Choroid plexus epithelial cell (primary cell): ENCODE measurements around the gene FBXO40.
A peak's percentile ranks its signal among the peaks of the same experiment; 100 is the strongest.

ENCODE experiments used
- DNase-seq: peaks from one replicate; pipeline ENCODE4 v3.0.0-alpha.2; 2010; ENCODE audit warnings: low read depth
- H3K4me3 ChIP-seq: 2 replicates; pipeline ENCODE4 v1.5.1; 2011; ENCODE audit warnings: low read depth, mild to moderate bottlenecking, control low read depth, low read length, moderate library complexity
- CTCF ChIP-seq: conservative IDR thresholded peaks from 2 replicates; pipeline ENCODE4 v1.5.1; 2011; ENCODE audit warnings: low read depth, mild to moderate bottlenecking, control low read depth, inconsistent platforms, low read length, moderate library complexity

Gene FBXO40

GRCh38 chr3:121592856-121593702 is at the start of gene FBXO40:
FBXO40 (plus strand) TSS chr3:121593379; CDS start chr3:121620576, 27,197 bp downstream.
- no peak within 1 kb of the TSS for H3K4me3 ChIP-seq
- TF ChIP-seq CTCF = no peak
- DNase-seq = peak; percentile 7

- no peak for TF ChIP-seq CTCF
- peak; percentile 20 for DNase-seq
- H3K4me3 ChIP-seq = peak overlapping the region; percentile 85
Measured at GRCh38 chr3:121545049-121545573, 48.1 kb upstream of the FBXO40 start.

- H3K4me3 ChIP-seq = peak within 1 kb of the TSS; percentile 85
- no peak for TF ChIP-seq CTCF
- DNase-seq = peak; percentile 98
Measured at GRCh38 chr3:121545574-121546455, 47.4 kb upstream of the FBXO40 start, which contains the start of gene POLQ. POLQ (minus strand) TSS chr3:121545988; CDS start chr3:121545877, 111 bp downstream.

GRCh38 chr3:121552379-121552778 is 40.8 kb upstream of the FBXO40 start:
- no peak for DNase-seq
- no peak for TF ChIP-seq CTCF
- H3K4me3 ChIP-seq = no peak overlapping the region

GRCh38 chr3:121552797-121553196 is 40.4 kb upstream of the FBXO40 start:
- no peak overlapping the region for H3K4me3 ChIP-seq
- no peak for TF ChIP-seq CTCF
- DNase-seq = no peak

- no peak overlapping the region for H3K4me3 ChIP-seq
- no peak for DNase-seq
- TF ChIP-seq CTCF = no peak
Measured at GRCh38 chr3:121557426-121557934, 35.7 kb upstream of the FBXO40 start.
